HEK293 (cell line): ENCODE measurements around the gene DNAJC21.

Source experiments
- CTCF ChIA-PET: fragments of 350-600 bp; formaldehyde crosslinking; extraction: SDS; loops from one replicate; lab custom pipeline; 2021; ENCODE audit warnings: antibody characterized with exemption; lab: Yijun Ruan, JAX
- POLR2A ChIA-PET: fragments of 300-600 bp; formaldehyde crosslinking; extraction: SDS; loops from one replicate; lab custom pipeline; 2020; ENCODE audit warnings: antibody characterized with exemption, inconsistent platforms; lab: Yijun Ruan, JAX
- H3K27ac ChIP-seq: fragments of 200-500 bp; sonication (Bioruptor generic); 2 replicates; pipeline ENCODE4 v1.5.1; 2014; ENCODE audit warnings: low read depth, low read length, control low read depth, inconsistent platforms; ENCODE audit errors: extremely low read depth
- H3K36me3 ChIP-seq, 2 experiments: fragments of 200-500 bp in 1 of 2; sonication (Bioruptor generic) in 1 of 2; 1 replicate in 1 of 2; 2 replicates in 1 of 2; pipeline ENCODE4 v1.5.1; 2014 to 2017; ENCODE audit warnings: inconsistent platforms in 2 of 2, low read length in 2 of 2; ENCODE audit not compliant: control insufficient read depth in 2 of 2, insufficient read depth in 1 of 2
- H3K4me1 ChIP-seq: fragments of 200-500 bp; sonication (Bioruptor generic); 2 replicates; pipeline ENCODE4 v1.5.1; 2014; ENCODE audit warnings: mild to moderate bottlenecking, low read length, inconsistent platforms; ENCODE audit not compliant: control insufficient read depth, insufficient read depth
- H3K4me3 ChIP-seq: 2 replicates; pipeline ENCODE4 v1.5.1; 2011; ENCODE audit warnings: low read depth, mild to moderate bottlenecking, control low read depth, low read length, moderate library complexity
- H3K9me3 ChIP-seq: fragments of 200-500 bp; sonication (Bioruptor generic); 2 replicates; pipeline ENCODE4 v1.5.1; 2014; ENCODE audit warnings: low read depth, low read length, inconsistent platforms; ENCODE audit not compliant: control insufficient read depth, insufficient read depth
- KLF1 ChIP-seq: fragments of 450-650 bp; formaldehyde crosslinking; IDR thresholded peaks from 2 replicates; pipeline ENCODE4 v1.5.1; 2016; ENCODE audit warnings: missing biosample characterization, missing genetic modification characterization
- KLF9 ChIP-seq: fragments of 450-650 bp; formaldehyde crosslinking; IDR thresholded peaks from 2 replicates; pipeline ENCODE4 v1.5.1; 2016; ENCODE audit warnings: missing biosample characterization, missing genetic modification characterization, low read depth
- TSHZ1 ChIP-seq: fragments of 450-650 bp; formaldehyde crosslinking; IDR thresholded peaks from 2 replicates; pipeline ENCODE4 v1.5.1; 2016; ENCODE audit warnings: missing biosample characterization, missing genetic modification characterization, borderline replicate concordance
- ZBTB26 ChIP-seq: fragments of 450-650 bp; formaldehyde crosslinking; optimal IDR thresholded peaks from 2 replicates; pipeline ENCODE3; 2016; ENCODE audit warnings: missing biosample characterization, mild to moderate bottlenecking, missing genetic modification characterization
- ZFHX2 ChIP-seq: fragments of 450-650 bp; formaldehyde crosslinking; conservative IDR thresholded peaks from 2 replicates; pipeline ENCODE4 v1.5.1; 2016; ENCODE audit warnings: missing biosample characterization, missing genetic modification characterization
- ZFP69B ChIP-seq: fragments of 450-650 bp; formaldehyde crosslinking; IDR thresholded peaks from 2 replicates; pipeline ENCODE4 v1.5.1; 2016; ENCODE audit warnings: missing biosample characterization, missing genetic modification characterization
- ZNF148 ChIP-seq: fragments of 450-650 bp; formaldehyde crosslinking; IDR thresholded peaks from 2 replicates; pipeline ENCODE4 v1.5.0; 2017; ENCODE audit warnings: missing biosample characterization, missing genetic modification characterization, borderline replicate concordance
- ZNF26 ChIP-seq: fragments of 450-650 bp; formaldehyde crosslinking; IDR thresholded peaks from 2 replicates; pipeline ENCODE4 v1.5.1; 2016; ENCODE audit warnings: missing biosample characterization, missing genetic modification characterization
- ZNF335 ChIP-seq: fragments of 450-650 bp; formaldehyde crosslinking; conservative IDR thresholded peaks from 2 replicates; pipeline ENCODE4 v1.5.1; 2016; ENCODE audit warnings: missing biosample characterization, missing genetic modification characterization
- ZNF350 ChIP-seq: fragments of 450-650 bp; formaldehyde crosslinking; IDR thresholded peaks from 2 replicates; pipeline ENCODE4 v1.5.0; 2017; ENCODE audit warnings: missing biosample characterization, mild to moderate bottlenecking, missing genetic modification characterization
- ZNF549 ChIP-seq: fragments of 450-650 bp; IDR thresholded peaks from 2 replicates; pipeline ENCODE4 v1.5.1; 2018; ENCODE audit warnings: missing biosample characterization, missing genetic modification characterization, mild to moderate bottlenecking, inconsistent platforms, moderate library complexity
- ZSCAN16 ChIP-seq: fragments of 450-650 bp; formaldehyde crosslinking; IDR thresholded peaks from 2 replicates; pipeline ENCODE4 v1.5.1; 2016; ENCODE audit warnings: missing biosample characterization, missing genetic modification characterization

Gene DNAJC21

GRCh38 chr5:35004200-35004599 lies 74.8 kb downstream of the DNAJC21 start:
- Histone ChIP-seq H3K27ac (no peak overlapping the region), H3K4me3 (no peak overlapping the region), H3K4me1 (no peaks in the 10 kb centered on the region)
- no peak for TF ChIP-seq TSHZ1
- no peak for TF ChIP-seq ZNF350 (tag by site-specific recombination)
- TF ChIP-seq, all 188 proteins: peak for 0
- no peaks in the 10 kb centered on the region for H3K9me3 ChIP-seq
- no peaks in the 10 kb centered on the region for H3K36me3 ChIP-seq
- POLR2A ChIA-PET: no interaction called here
- CTCF ChIA-PET: interaction anchor here (0.7 to 6.6 kb wide), 23 partner anchors 8 to 1191 kb away, joined by 3 to 43 read pairs (median 5); partner anchors contain the start of gene AGXT2

GRCh38 chr5:35004771-35005170 lies 75.4 kb downstream of the DNAJC21 start:
- H3K4me3 ChIP-seq: no peak overlapping the region
- no peaks in the 10 kb centered on the region for H3K4me1 ChIP-seq
- ChIA-PET CTCF (interaction anchor here (1.3 to 6.6 kb wide), 2 partner anchors 19 to 47 kb away, joined by 6 to 38 read pairs; no protein-coding TSS in a partner anchor), POLR2A (no interaction called here)
- no peaks in the 10 kb centered on the region for H3K36me3 ChIP-seq
- no peaks in the 10 kb centered on the region for H3K9me3 ChIP-seq
- no peak for TF ChIP-seq ZNF148
- no peak for TF ChIP-seq ZFHX2 (tag by site-specific recombination)
- no peak for TF ChIP-seq ZNF335 (tag by site-specific recombination)
- TF ChIP-seq ZNF549: no peak
- TF ChIP-seq ZFP69B (tag by site-specific recombination): no peak
- TF ChIP-seq KLF1 (tag by site-specific recombination): no peak
- TF ChIP-seq ZSCAN16 (tag by site-specific recombination): no peak
- no peak for TF ChIP-seq ZNF26 (tag by site-specific recombination)
- TF ChIP-seq ZBTB26 (tag by site-specific recombination): no peak
- no peak for TF ChIP-seq KLF9 (tag by site-specific recombination)
- H3K27ac ChIP-seq: no peak overlapping the region
